Mucosa of descending colon (tissue), 3 donors: ENCODE results near the gene SPATA2L. TPM values are rescaled to one million over a fixed set of nuclear protein-coding genes. Genes with fewer than 3 reads are reported as not detected.

Experiments
- ATAC-seq: fragments of 200-7000 bp; cut with Tn5 transposase; one replicate; pipeline ENCODE4 v1.9.1; 2020; ENCODE audit warnings: mild to moderate bottlenecking, moderate library complexity
- DNase-seq, 3 donors: peaks; one replicate each; pipeline ENCODE4 v3.0.0-alpha.2; 2020
- H3K36me3 ChIP-seq: fragments of 200-600 bp; one replicate; pipeline ENCODE4 v1.8.0; 2021; ENCODE audit warnings: low read depth, mild to moderate bottlenecking
- H3K4me1 ChIP-seq: fragments of 200-600 bp; one replicate; pipeline ENCODE4 v1.8.0; 2021; ENCODE audit warnings: low read depth, mild to moderate bottlenecking
- H3K4me3 ChIP-seq: fragments of 200-600 bp; one replicate; pipeline ENCODE4 v1.8.0; 2021; ENCODE audit warnings: mild to moderate bottlenecking
- H3K9me3 ChIP-seq: fragments of 200-600 bp; one replicate; pipeline ENCODE4 v1.8.0; 2021; ENCODE audit warnings: mild to moderate bottlenecking
- CTCF ChIP-seq: fragments of 200-600 bp; IDR thresholded peaks from one replicate; pipeline ENCODE4 v1.8.0; 2022; ENCODE audit warnings: antibody characterized with exemption, mild to moderate bottlenecking
- intact Hi-C, 2 donors: fragments of 100-400 bp; cut with DNase I in 1 of 2; cut with micrococcal nuclease in 1 of 2; formaldehyde crosslinking; loops; one replicate each; pipeline versions ENCODE4 v1.11.0 to v1.11.1; 2022; cut with DNase I, micrococcal nuclease
- total RNA-seq, 3 donors: library from RNA; stranded (reverse); fragmentation: NEBNext Ultra II Directional in 2 of 3; extraction: Animal tissue kit (Norgen Biotek cat#: 25700) in 2 of 3; gene quantifications; one replicate each; pipeline versions ENCODE4 v1.2.1 to v1.2.4, GENCODE V29; 2021 to 2023
- donor health status: DM: no; HTN: no; CAD: no; lungs with moderate emphysema.
- donor health status: DM: no; HTN: no; CAD: no.
- donor health status: DM: no; HTN: yes; CAD: no.

Gene SPATA2L
- total RNA-seq, 3 donors from 2014 or later, result 12.5 to 21.7 (median 14.4) TPM

GRCh38 chr16:89661215-89661614 is 40.3 kb downstream of the SPATA2L start:
- Histone ChIP-seq H3K36me3 (no peaks in the 10 kb centered on the region), H3K9me3 (no peaks in the 10 kb centered on the region), H3K4me3 (no peak overlapping the region), H3K4me1 (peaks cover 10% of the 10 kb centered on the region)
- no peak for ATAC-seq
- DNase-seq, result no peak
- intact Hi-C loops, result no loop called here
- no peak for TF ChIP-seq CTCF

GRCh38 chr16:89660146-89660545 is 41.4 kb downstream of the SPATA2L start:
- no peak for TF ChIP-seq CTCF
- no peak for ATAC-seq
- no peaks in the 10 kb centered on the region for H3K36me3 ChIP-seq

GRCh38 chr16:89658221-89658879 is 43.2 kb downstream of the SPATA2L start:
- Histone ChIP-seq H3K9me3 (no peaks in the 10 kb centered on the region), H3K36me3 (no peaks in the 10 kb centered on the region), H3K4me1 (peaks cover 16% of the 10 kb centered on the region), H3K4me3 (peak overlapping the region; percentile 92)
- ATAC-seq (peak; percentile 34), DNase-seq (peak in 2 of 3 donors; percentile 34 to 56)
- no peak for TF ChIP-seq CTCF
- intact Hi-C loops, result no loop called here

More at GRCh38 chr16:89660146-89660545, 41.4 kb downstream of the SPATA2L start:
- intact Hi-C loops, result no loop called here
- DNase-seq, result no peak
- no peak overlapping the region for H3K4me3 ChIP-seq
- H3K4me1 ChIP-seq, result peaks cover 16% of the 10 kb centered on the region
- H3K9me3 ChIP-seq, result no peaks in the 10 kb centered on the region

GRCh38 chr16:89657442-89658220 is 43.9 kb downstream of the SPATA2L start, which contains the start of the genes CHMP1A and SPATA33:
Gene CHMP1A, minus strand, starts transcription at chr16:89657708. Its CDS starts 120 bp downstream, at chr16:89657588.
Gene SPATA33, plus strand, starts transcription at chr16:89657836. Its CDS starts 76 bp downstream, at chr16:89657912.
- no peak for TF ChIP-seq CTCF
- ATAC-seq, result peak; percentile 97
- Histone ChIP-seq H3K4me1 (peaks cover 16% of the 10 kb centered on the region), H3K36me3 (no peaks in the 10 kb centered on the region), H3K4me3 (peak within 1 kb of the TSS; percentile 92), H3K9me3 (no peaks in the 10 kb centered on the region)
- DNase-seq, result peak; percentile 90 to 95 (median 93)
- intact Hi-C loops, result no loop called here

- peaks cover 16% of the 10 kb centered on the region for H3K4me1 ChIP-seq
- H3K4me3 ChIP-seq, result peak overlapping the region; percentile 92
- no peaks in the 10 kb centered on the region for H3K36me3 ChIP-seq
- no peaks in the 10 kb centered on the region for H3K9me3 ChIP-seq
- no peak for TF ChIP-seq CTCF
- intact Hi-C loops, result no loop called here
- DNase-seq (peak in 1 of 3 donors; percentile 52), ATAC-seq (no peak)
Observed at GRCh38 chr16:89656435-89657121, 44.9 kb downstream of the SPATA2L start.
